Osteoblast (primary cell): ENCODE results near the gene WDR53. TPM values are rescaled to one million over a fixed set of nuclear protein-coding genes. Genes with fewer than 3 reads are reported as not detected.
"Not testable (repeated sequence)": the region's sequence is repeated elsewhere in the genome, so short reads cannot be mapped to it uniquely, and the experiment has no call there.

Experiments used
- DNase-seq: peaks from one replicate; pipeline ENCODE4 v3.0.0; 2011; ENCODE audit warnings: low spot score, mixed read lengths; ENCODE audit not compliant: insufficient read length; ENCODE audit errors: missing footprints
- H2AFZ ChIP-seq: 2 replicates; pipeline ENCODE4 v1.6.0; 2011; ENCODE audit warnings: mild to moderate bottlenecking, low read length
- H3K27ac ChIP-seq: 2 replicates; pipeline ENCODE4 v1.5.1; 2011; ENCODE audit warnings: mild to moderate bottlenecking, low read depth, low read length, moderate library complexity
- H3K27me3 ChIP-seq: 2 replicates; pipeline ENCODE4 v1.6.0; 2012; ENCODE audit warnings: mild to moderate bottlenecking, control low read depth, inconsistent platforms, low read length, moderate library complexity; ENCODE audit not compliant: insufficient read depth
- H3K36me3 ChIP-seq: 2 replicates; pipeline ENCODE4 v1.5.1; 2011; ENCODE audit warnings: mild to moderate bottlenecking, low read length, control low read depth, moderate library complexity; ENCODE audit not compliant: insufficient read depth
- H3K4me1 ChIP-seq: 2 replicates; pipeline ENCODE4 v1.5.1; 2011; ENCODE audit warnings: mild to moderate bottlenecking, low read length, control low read depth, moderate library complexity; ENCODE audit not compliant: insufficient read depth
- H3K4me2 ChIP-seq: 2 replicates; pipeline ENCODE4 v1.6.0; 2011; ENCODE audit warnings: mild to moderate bottlenecking, low read length; ENCODE audit not compliant: insufficient read depth
- H3K4me3 ChIP-seq: fragments of 200-600 bp; sonication (generic); 3 replicates; pipeline ENCODE4 v1.5.1; 2012; ENCODE audit warnings: mild to moderate bottlenecking, low read length, inconsistent platforms; ENCODE audit not compliant: insufficient read depth
- H3K79me2 ChIP-seq: 2 replicates; pipeline ENCODE4 v1.6.0; 2012; ENCODE audit warnings: mild to moderate bottlenecking, low read length, control low read depth, inconsistent platforms; ENCODE audit not compliant: insufficient read depth
- H3K9me3 ChIP-seq: 2 replicates; pipeline ENCODE4 v1.5.1; 2011; ENCODE audit warnings: low read depth, low read length, control low read depth
- H4K20me1 ChIP-seq: 2 replicates; pipeline ENCODE4 v1.6.0; 2012; ENCODE audit warnings: mild to moderate bottlenecking, low read length, control low read depth; ENCODE audit not compliant: insufficient read depth
- CTCF ChIP-seq: IDR thresholded peaks from 2 replicates; pipeline ENCODE4 v1.5.1; 2011; ENCODE audit warnings: mild to moderate bottlenecking, low read depth, low read length, moderate library complexity; ENCODE audit errors: extremely low read depth
- total RNA-seq: library from RNA; depleted of rRNA; stranded (reverse); fragments of >200 nt; gene quantifications from 2 replicates; pipeline ENCODE4 v1.2.3, GENCODE V29; 2012

The WDR53 gene
- total RNA-seq: 6.8 and 7.2 TPM in 2 replicates

- Histone ChIP-seq H3K36me3 (no peaks in the 10 kb centered on the region), H3K27me3 (no peaks in the 10 kb centered on the region), H3K4me1 (peaks cover 16% of the 10 kb centered on the region), H3K4me3 (peak within 1 kb of the TSS; percentile 99), H3K4me2 (peak within 1 kb of the TSS; percentile 90), H3K27ac (peak within 1 kb of the TSS; percentile 91), H2AFZ (peak within 1 kb of the TSS; percentile 100), H4K20me1 (peaks cover 4% of the 10 kb centered on the region), H3K79me2 (peaks cover 63% of the 10 kb centered on the region), H3K9me3 (no peaks in the 10 kb centered on the region)
- no peak for TF ChIP-seq CTCF
- DNase-seq: peak; percentile 99
These were observed at the start of gene WDR53, which contains the start of gene FBXO45 for GRCh38 chr3:196568246-196569002. WDR53 (minus strand) TSS chr3:196568554; CDS start chr3:196561475, 7,079 bp downstream. FBXO45 (plus strand) TSS chr3:196568660; CDS start chr3:196568985, 325 bp downstream.

- Histone ChIP-seq H3K27ac (no peak overlapping the region), H3K4me1 (no peaks in the 10 kb centered on the region), H3K4me2 (no peak overlapping the region), H3K27me3 (no peaks in the 10 kb centered on the region), H3K4me3 (no peak overlapping the region), H3K79me2 (no peaks in the 10 kb centered on the region), H4K20me1 (no peaks in the 10 kb centered on the region), H3K9me3 (no peaks in the 10 kb centered on the region), H3K36me3 (no peaks in the 10 kb centered on the region), H2AFZ (no peak overlapping the region)
- TF ChIP-seq CTCF: no peak
- no peak for DNase-seq
These were observed 48.9 kb upstream of the WDR53 start for GRCh38 chr3:196617256-196617655.

- H3K4me3 ChIP-seq, DNase-seq, H3K4me1 ChIP-seq, H3K9me3 ChIP-seq, H3K4me2 ChIP-seq, H3K27me3 ChIP-seq, H3K36me3 ChIP-seq, H3K79me2 ChIP-seq, H2AFZ ChIP-seq, H3K27ac ChIP-seq, H4K20me1 ChIP-seq: not testable (repeated sequence)
These were observed 46.9 kb upstream of the WDR53 start for GRCh38 chr3:196615234-196615633.

- Histone ChIP-seq H3K27me3 (peaks cover 5% of the 10 kb centered on the region), H4K20me1 (no peaks in the 10 kb centered on the region), H3K4me3 (no peak overlapping the region), H3K79me2 (no peaks in the 10 kb centered on the region), H3K36me3 (no peaks in the 10 kb centered on the region), H3K9me3 (no peaks in the 10 kb centered on the region), H3K4me1 (no peaks in the 10 kb centered on the region), H3K27ac (no peak overlapping the region), H3K4me2 (no peak overlapping the region), H2AFZ (peak overlapping the region; percentile 56)
- DNase-seq: no peak
- TF ChIP-seq CTCF: no peak
These were observed 43.6 kb upstream of the WDR53 start for GRCh38 chr3:196611761-196612483.
